Measurements from ENCODE around the gene C1RL. TPM values are rescaled to one million over a fixed set of nuclear protein-coding genes. Genes with fewer than 3 reads are reported as not detected.

Gene C1RL, protein sequence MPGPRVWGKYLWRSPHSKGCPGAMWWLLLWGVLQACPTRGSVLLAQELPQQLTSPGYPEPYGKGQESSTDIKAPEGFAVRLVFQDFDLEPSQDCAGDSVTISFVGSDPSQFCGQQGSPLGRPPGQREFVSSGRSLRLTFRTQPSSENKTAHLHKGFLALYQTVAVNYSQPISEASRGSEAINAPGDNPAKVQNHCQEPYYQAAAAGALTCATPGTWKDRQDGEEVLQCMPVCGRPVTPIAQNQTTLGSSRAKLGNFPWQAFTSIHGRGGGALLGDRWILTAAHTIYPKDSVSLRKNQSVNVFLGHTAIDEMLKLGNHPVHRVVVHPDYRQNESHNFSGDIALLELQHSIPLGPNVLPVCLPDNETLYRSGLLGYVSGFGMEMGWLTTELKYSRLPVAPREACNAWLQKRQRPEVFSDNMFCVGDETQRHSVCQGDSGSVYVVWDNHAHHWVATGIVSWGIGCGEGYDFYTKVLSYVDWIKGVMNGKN
- total RNA-seq, result 10 to 100 TPM; 25.9 to 31.3 TPM

DNA sequence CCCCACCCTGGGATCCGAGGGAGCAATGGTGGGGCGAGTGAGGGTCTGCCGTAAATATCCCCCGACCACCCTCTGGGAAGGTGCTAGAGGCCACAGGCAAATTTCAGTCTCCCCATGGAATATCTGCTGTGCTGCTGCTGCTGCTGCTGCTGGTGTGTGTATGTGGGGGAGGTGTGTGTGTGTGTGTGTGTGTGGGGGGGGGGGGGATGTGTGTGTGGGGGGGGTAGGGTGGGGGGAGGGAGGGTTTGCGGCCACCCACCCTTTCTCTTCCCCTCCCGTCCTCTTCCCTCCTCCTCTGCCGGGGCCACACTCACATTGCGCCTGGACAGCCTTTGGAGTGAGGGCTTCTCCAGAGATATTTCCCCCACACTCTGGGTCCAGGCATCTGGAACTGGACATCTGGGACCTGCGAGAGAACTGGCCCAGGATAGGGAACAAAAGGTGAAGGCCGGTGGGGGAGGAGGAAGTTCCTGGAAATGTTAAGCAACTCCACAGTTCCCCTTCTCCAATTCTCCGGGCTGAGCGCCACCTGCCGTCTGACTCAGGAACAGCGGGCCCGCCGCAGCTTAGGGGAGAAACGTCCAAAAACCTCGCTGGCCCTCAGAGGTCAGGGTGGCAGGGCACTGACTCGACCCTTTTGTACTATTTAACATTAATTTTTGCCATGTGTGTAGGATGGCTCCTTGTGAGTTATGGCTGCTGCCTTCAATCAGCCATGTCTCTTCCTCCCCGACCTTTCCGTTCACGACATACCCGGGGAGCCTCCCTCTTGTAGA, at the start of gene C1RL:
TSS of gene C1RL (minus strand) at position 419 of the 776 bp plus-strand sequence. CDS start at position 385, 34 bp downstream.

GRCh38 chr12:7129872-7130691, 21.1 kb upstream of the C1RL start, which contains the start of gene CLSTN3:
CLSTN3 (plus strand) TSS chr12:7130371; CDS start chr12:7130649, 278 bp downstream.

GRCh38 chr12:7128681-7129286, 19.8 kb upstream of the C1RL start, which contains the start of gene RBP5:
RBP5 (minus strand) TSS chr12:7128889; CDS start chr12:7128775, 114 bp downstream.

DNA sequence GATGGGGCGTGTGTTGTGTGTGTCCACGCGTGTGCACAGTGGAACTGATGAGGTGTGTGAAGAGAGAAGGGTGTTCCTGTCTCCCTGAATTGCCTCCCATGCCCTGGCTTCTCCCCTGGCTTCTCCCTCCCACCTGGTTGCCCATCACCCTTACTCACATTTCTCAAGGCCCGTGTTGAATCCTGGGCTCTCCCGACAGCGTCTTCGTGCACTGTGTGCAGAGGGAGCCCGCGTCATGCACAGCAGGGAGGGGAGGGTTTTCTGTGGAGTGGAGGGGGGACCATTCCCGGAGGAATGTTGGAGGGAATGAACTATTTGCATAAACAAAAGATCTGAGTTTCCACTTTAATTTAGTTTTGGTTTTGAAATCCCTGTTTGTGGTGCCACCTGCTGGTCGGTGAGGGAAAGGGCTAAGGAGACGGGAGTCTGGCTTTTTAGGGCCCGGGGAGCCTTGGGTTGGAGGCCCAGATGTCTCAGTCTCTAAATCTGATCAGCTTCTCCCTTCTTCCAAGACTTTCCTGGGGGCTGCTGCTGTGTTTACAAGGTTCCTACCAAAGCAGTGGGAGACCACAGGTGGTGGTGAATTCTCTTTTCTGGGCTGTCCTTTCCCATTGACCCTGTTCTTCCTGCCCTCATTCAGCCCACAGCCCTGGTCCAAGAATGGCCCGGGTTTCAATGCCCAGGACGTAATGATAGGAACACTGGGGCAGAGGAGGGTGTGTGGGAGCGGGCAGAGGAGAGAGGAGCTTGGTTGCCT, 16.6 kb downstream of the C1RL start, which contains the start of gene C1R:
TSS of gene C1R (minus strand) at position 217 of the 757 bp plus-strand sequence. CDS start at position 160, 57 bp downstream.

DNA sequence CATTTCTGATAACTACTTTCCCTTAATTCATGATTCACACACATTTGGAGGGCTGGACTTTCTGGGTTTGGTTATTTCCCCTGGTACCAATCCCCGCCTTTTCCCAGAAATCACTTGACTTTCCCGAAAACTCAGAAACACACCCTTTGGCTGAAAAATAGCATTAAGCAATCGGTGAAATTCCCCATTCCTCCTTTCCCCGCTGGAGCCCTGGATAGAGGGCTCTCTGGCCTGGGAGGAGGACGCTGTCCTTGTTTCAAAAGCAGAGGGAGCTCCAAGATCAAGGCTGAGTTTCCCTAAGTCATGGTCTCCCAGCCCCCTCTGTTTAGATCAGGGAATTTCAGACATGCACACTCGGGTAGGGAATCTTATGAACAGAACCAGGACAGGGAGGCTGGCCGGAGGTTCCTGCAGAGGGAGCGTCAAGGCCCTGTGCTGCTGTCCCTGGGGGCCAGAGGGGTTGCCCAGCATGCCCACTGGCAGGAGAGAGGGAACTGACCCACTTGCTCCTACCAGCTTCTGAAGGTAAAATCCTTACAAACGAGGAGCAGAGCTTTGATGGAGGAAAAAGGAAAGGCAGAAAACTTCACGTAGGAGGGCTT, 48.6 kb downstream of the C1RL start, which contains the start of gene C1S:
TSS of gene C1S (plus strand) at position 366 of the 602 bp plus-strand sequence. CDS start 1,195 bp downstream, outside the sequence.

Other genes starting within 250 kb of the C1RL start
- gene TPI1, start 241.7 kb downstream of the C1RL start, total RNA-seq, result 1,000 to 10,000 TPM; 1,127 to 1,161 TPM
- gene SPSB2, start 235.9 kb downstream of the C1RL start, total RNA-seq, result 1 to 10 TPM; 8.0 to 8.7 TPM
- gene LRRC23, start 204.4 kb downstream of the C1RL start, total RNA-seq, result 1 to 10 TPM; 3.0 to 3.8 TPM
- 100 to 1,000 TPM; 146 to 157 TPM for gene ENO2, start 194.6 kb downstream of the C1RL start, total RNA-seq
- 10 to 100 TPM; 26.4 to 29.4 TPM for gene ATN1, start 181.3 kb downstream of the C1RL start, total RNA-seq
- not detected for gene RNU7-1, start 165.4 kb downstream of the C1RL start, total RNA-seq
- gene C12orf57, start 165.2 kb downstream of the C1RL start, total RNA-seq, result 100 to 1,000 TPM; 239 to 248 TPM
- gene PTPN6, start 157.9 kb downstream of the C1RL start, total RNA-seq, result 100 to 1,000 TPM; 394 to 402 TPM
- 100 to 1,000 TPM; 216 TPM for gene PHB2, start 138.6 kb downstream of the C1RL start, total RNA-seq
- gene EMG1, start 138.3 kb downstream of the C1RL start, total RNA-seq, result 10 to 100 TPM; 46.4 to 51.7 TPM
- gene LPCAT3, start 90.7 kb downstream of the C1RL start, total RNA-seq, result 10 to 100 TPM; 34.7 to 37.2 TPM
- 1 to 10 TPM; 1.5 to 1.9 TPM for gene C1S, start 48.5 kb downstream of the C1RL start, total RNA-seq
- 1 to 10 TPM; 3.1 TPM for gene C1R, start 16.8 kb downstream of the C1RL start, total RNA-seq
- 1 to 10 TPM in 1 of 2 experiments, under 1 TPM in 1; 0.48 to 2.1 TPM for gene RBP5, start 19.7 kb upstream of the C1RL start, total RNA-seq
- gene CLSTN3, start 21.2 kb upstream of the C1RL start, total RNA-seq, result 100 to 1,000 TPM; 109 to 116 TPM
- 10 to 100 TPM; 19.9 to 22.2 TPM for gene PEX5, start 80.5 kb upstream of the C1RL start, total RNA-seq
- gene ACSM4, start 194.9 kb upstream of the C1RL start, total RNA-seq, result not detected

Measured in activated naive CD4-positive, alpha-beta T cell treated with anti-CD3 and anti-CD28 coated beads, Interleukin-2, amount 10 ng/mL, durations not matched to agents 5 hours and 36 hours (primary cell).